Mucosa of descending colon (tissue), 3 donors: Measurements from ENCODE around the gene LGI2. TPM values are rescaled to one million over a fixed set of nuclear protein-coding genes. Genes with fewer than 3 reads are reported as not detected.

Experiments
- ATAC-seq: fragments of 200-7000 bp; cut with Tn5 transposase; one replicate; pipeline ENCODE4 v1.9.1; 2020; ENCODE audit warnings: mild to moderate bottlenecking, moderate library complexity
- DNase-seq, 3 donors: peaks; one replicate each; pipeline ENCODE4 v3.0.0-alpha.2; 2020
- H3K36me3 ChIP-seq: fragments of 200-600 bp; one replicate; pipeline ENCODE4 v1.8.0; 2021; ENCODE audit warnings: low read depth, mild to moderate bottlenecking
- H3K4me1 ChIP-seq: fragments of 200-600 bp; one replicate; pipeline ENCODE4 v1.8.0; 2021; ENCODE audit warnings: low read depth, mild to moderate bottlenecking
- H3K4me3 ChIP-seq: fragments of 200-600 bp; one replicate; pipeline ENCODE4 v1.8.0; 2021; ENCODE audit warnings: mild to moderate bottlenecking
- H3K9me3 ChIP-seq: fragments of 200-600 bp; one replicate; pipeline ENCODE4 v1.8.0; 2021; ENCODE audit warnings: mild to moderate bottlenecking
- CTCF ChIP-seq: fragments of 200-600 bp; IDR thresholded peaks from one replicate; pipeline ENCODE4 v1.8.0; 2022; ENCODE audit warnings: antibody characterized with exemption, mild to moderate bottlenecking
- intact Hi-C, 2 donors: fragments of 100-400 bp; cut with DNase I in 1 of 2; cut with micrococcal nuclease in 1 of 2; formaldehyde crosslinking; loops; one replicate each; pipeline versions ENCODE4 v1.11.0 to v1.11.1; 2022; cut with DNase I, micrococcal nuclease
- total RNA-seq, 3 donors: library from RNA; stranded (reverse); fragmentation: NEBNext Ultra II Directional in 2 of 3; extraction: Animal tissue kit (Norgen Biotek cat#: 25700) in 2 of 3; gene quantifications; one replicate each; pipeline versions ENCODE4 v1.2.1 to v1.2.4, GENCODE V29; 2021 to 2023
- donor health status: DM: no; HTN: no; CAD: no; lungs with moderate emphysema.
- donor health status: DM: no; HTN: no; CAD: no.
- donor health status: DM: no; HTN: yes; CAD: no.

Gene LGI2
- total RNA-seq, 3 donors from 2014 or later = 0.43 to 2.5 (median 0.53) TPM

GRCh38 chr4:25001509-25001908, 29.2 kb downstream of the LGI2 start:
- DNase-seq = no peak
- no peak for ATAC-seq
- H3K4me1 ChIP-seq = no peaks in the 10 kb centered on the region
- intact Hi-C loops = no loop called here
- no peaks in the 10 kb centered on the region for H3K9me3 ChIP-seq
- H3K36me3 ChIP-seq = no peaks in the 10 kb centered on the region
- H3K4me3 ChIP-seq = no peak overlapping the region
- no peak for TF ChIP-seq CTCF

GRCh38 chr4:25000639-25001038, 30.1 kb downstream of the LGI2 start:
- ATAC-seq (no peak), DNase-seq (no peak)
- Histone ChIP-seq H3K4me1 (no peaks in the 10 kb centered on the region), H3K36me3 (no peaks in the 10 kb centered on the region), H3K4me3 (no peak overlapping the region), H3K9me3 (no peaks in the 10 kb centered on the region)
- intact Hi-C loops = no loop called here
- TF ChIP-seq CTCF = no peak

GRCh38 chr4:24999392-25000089, 31.2 kb downstream of the LGI2 start:
- Histone ChIP-seq H3K9me3 (no peaks in the 10 kb centered on the region), H3K4me3 (no peak overlapping the region), H3K36me3 (no peaks in the 10 kb centered on the region), H3K4me1 (no peaks in the 10 kb centered on the region)
- DNase-seq = no peak
- TF ChIP-seq CTCF = no peak
- no peak for ATAC-seq
- intact Hi-C loops = no loop called here

- Histone ChIP-seq H3K4me3 (no peak overlapping the region), H3K9me3 (no peaks in the 10 kb centered on the region), H3K36me3 (no peaks in the 10 kb centered on the region), H3K4me1 (no peaks in the 10 kb centered on the region)
- TF ChIP-seq CTCF = no peak
- ATAC-seq (no peak), DNase-seq (no peak)
- intact Hi-C loops = no loop called here
Observed at GRCh38 chr4:24995346-24995919, 35.3 kb downstream of the LGI2 start.

GRCh38 chr4:24993551-24994080, 37.1 kb downstream of the LGI2 start:
- TF ChIP-seq CTCF = no peak
- H3K36me3 ChIP-seq = no peaks in the 10 kb centered on the region
- ATAC-seq (no peak), DNase-seq (no peak)
- intact Hi-C loops = no loop called here
- no peaks in the 10 kb centered on the region for H3K9me3 ChIP-seq
- H3K4me3 ChIP-seq = no peak overlapping the region
- H3K4me1 ChIP-seq = no peaks in the 10 kb centered on the region
